ENCODE results near the gene CSTA. TPM values are rescaled to one million over a fixed set of nuclear protein-coding genes. Genes with fewer than 3 reads are reported as not detected.

Gene CSTA
- total and polyA plus RNA-seq, 10 donors: 6.4 to 46.1 (median 16.4) TPM

- peaks cover 0 to 18% (median 0%) of the 10 kb centered on the region in 6 donors for H3K36me3 ChIP-seq
- 56 to 86% (median 75%) methylated on average over 4 of the region's 4 CpGs for WGBS, 5 donors
- H3K4me1 ChIP-seq: peaks cover 0 to 24% (median 6%) of the 10 kb centered on the region in 6 donors
- H3K9me3 ChIP-seq: no peaks in the 10 kb centered on the region
- TF ChIP-seq POLR2AphosphoS5 (IDR thresholded peaks at IDR 0.05) (peak in 1 of 3 donors; percentile 30), POLR2A (IDR thresholded peaks at IDR 0.05) (no peak), CTCF (IDR thresholded peaks at IDR 0.05 in 8 of 11, conservative IDR thresholded peaks at IDR 0.05 in 3 of 11) (no peak)
- DNase-seq: no peak
- H3K4me3 ChIP-seq: no peak overlapping the region
- peak overlapping the region in 6 of 8 donors; percentile 3 to 65 (median 40) for H3K27ac ChIP-seq
- H3K27me3 ChIP-seq (replicated peaks in 1 of 7): no peaks in the 10 kb centered on the region
- intact Hi-C loops (cut with DNase I; ENCODE audit: low total_unique reads): no loop called here
Measured at GRCh38 chr3:122390665-122391064, 65.6 kb downstream of the CSTA start.

Other genes starting within 250 kb of the CSTA start
- 1 to 10 TPM in 2 of 7 donors, under 1 TPM in 5; 0.13 to 4.3 (median 0.23) TPM for gene CASR, start 141.6 kb upstream of the CSTA start, total RNA-seq
- gene CASR, start 141.6 kb upstream of the CSTA start, polyA plus RNA-seq: under 1 TPM; 0.08 to 0.42 (median 0.13) TPM
- gene MIX23, start 58.0 kb downstream of the CSTA start, total RNA-seq: 10 to 100 TPM; 18.4 to 24.9 (median 19.6) TPM
- gene MIX23, start 58.0 kb downstream of the CSTA start, polyA plus RNA-seq: 10 to 100 TPM; 28.0 to 32.9 (median 28.2) TPM
- 10 to 100 TPM in 6 of 7 donors, 1 to 10 TPM in 1; 9.3 to 36.9 (median 19.8) TPM for gene FAM162A, start 58.9 kb downstream of the CSTA start, total RNA-seq
- 10 to 100 TPM; 38.7 to 57.1 (median 50.4) TPM for gene FAM162A, start 58.9 kb downstream of the CSTA start, polyA plus RNA-seq
- 10 to 100 TPM in 1 of 7 donors, 1 to 10 TPM in 6; 4.7 to 12.3 (median 7.7) TPM for gene WDR5B, start 90.8 kb downstream of the CSTA start, total RNA-seq
- 1 to 10 TPM; 5.8 to 7.3 (median 6.4) TPM for gene WDR5B, start 90.8 kb downstream of the CSTA start, polyA plus RNA-seq
- gene KPNA1, start 189.7 kb downstream of the CSTA start, total RNA-seq: 10 to 100 TPM; 39.3 to 74.4 (median 61.0) TPM
- 10 to 100 TPM in 1 of 3 donors, 1 to 10 TPM in 2; 8.5 to 10.4 (median 9.2) TPM for gene KPNA1, start 189.7 kb downstream of the CSTA start, polyA plus RNA-seq
- gene PARP9, start 239.1 kb downstream of the CSTA start, total RNA-seq: 10 to 100 TPM; 56.9 to 72.6 (median 70.4) TPM
- gene PARP9, start 239.1 kb downstream of the CSTA start, polyA plus RNA-seq: 10 to 100 TPM; 24.0 to 51.7 (median 27.6) TPM
- 10 to 100 TPM; 47.1 to 68.4 (median 67.4) TPM for gene DTX3L, start 239.1 kb downstream of the CSTA start, total RNA-seq
- gene DTX3L, start 239.1 kb downstream of the CSTA start, polyA plus RNA-seq: 10 to 100 TPM; 11.0 to 24.8 (median 11.5) TPM

Data from spleen (tissue), 11 donors.